HG03558 (cell line): ENCODE results near the gene AMY1C.
"Not testable (repeated sequence)": the region's sequence is repeated elsewhere in the genome, so short reads cannot be mapped to it uniquely, and the experiment has no call there.

Source experiments
- ATAC-seq: cut with Tn5 transposase; IDR thresholded peaks from one replicate; pipeline ENCODE4 v1.9.1; 2021; ENCODE audit warnings: moderate number of reproducible peaks; ENCODE audit not compliant: unreplicated experiment; ENCODE audit errors: extremely low read depth

The AMY1C gene

DNA sequence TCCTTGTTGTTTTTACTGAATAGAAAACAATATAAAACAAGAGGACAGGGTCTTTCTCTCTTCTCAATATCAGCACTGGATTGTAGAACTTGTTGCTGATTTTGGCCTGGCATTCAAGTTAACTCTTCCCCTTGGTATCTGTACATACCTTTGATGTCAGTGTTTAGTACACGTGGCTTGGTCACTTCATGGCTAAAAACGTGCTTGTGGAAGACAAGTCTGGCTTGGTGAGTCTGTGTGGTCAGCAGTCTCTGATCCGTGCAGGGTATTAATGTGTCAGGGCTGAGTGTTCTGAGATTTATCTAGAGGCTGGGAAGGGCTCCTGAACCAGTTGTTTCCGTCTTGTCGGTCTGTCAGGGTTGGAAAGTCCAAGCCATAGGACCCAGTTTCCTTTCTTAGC lies at the start of gene AMY1C:
AMY1C (plus strand) TSS at position 301 of the 400 bp plus-strand sequence. CDS start 572 bp downstream, outside the sequence.
- not testable (repeated sequence) for ATAC-seq

DNA sequence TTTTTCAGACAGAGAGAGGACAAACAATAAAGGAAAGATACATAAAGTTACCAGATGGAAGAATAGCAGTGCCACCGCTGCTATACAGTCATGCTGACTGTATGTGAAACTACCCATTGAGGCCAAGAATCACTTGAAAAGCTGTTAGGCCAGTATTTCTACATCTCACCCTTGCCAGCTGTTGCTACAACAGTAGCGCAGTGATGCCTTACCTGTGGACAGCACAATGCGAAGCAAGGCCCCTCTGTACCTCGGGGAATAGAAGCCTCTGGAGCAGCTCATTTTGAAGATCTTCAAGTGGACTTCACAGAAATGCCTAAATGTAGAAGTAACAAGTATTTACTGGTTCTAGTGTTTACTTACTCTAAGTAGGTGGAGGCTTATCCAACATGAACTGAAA lies 49.0 kb upstream of the AMY1C start:
- not testable (repeated sequence) for ATAC-seq

DNA sequence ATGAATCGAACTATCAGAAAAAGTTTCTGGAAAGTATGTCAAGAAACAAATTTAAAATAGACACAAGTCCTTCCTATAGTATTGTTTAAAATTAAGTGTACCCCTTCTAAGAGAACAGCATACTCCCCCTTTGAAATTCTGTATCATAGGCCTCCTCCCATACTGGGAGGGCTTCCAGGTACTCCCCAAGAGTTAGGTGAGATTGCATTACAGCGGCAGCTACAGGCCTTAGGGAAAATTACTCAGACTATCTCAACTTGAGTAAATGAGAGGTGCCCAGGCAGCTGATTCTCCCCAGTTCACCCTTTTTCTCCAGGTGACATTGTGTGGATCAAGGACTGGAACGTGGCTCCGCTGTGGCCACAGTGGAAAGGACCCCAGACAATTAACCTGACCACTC lies 48.4 kb upstream of the AMY1C start:
- ATAC-seq: not testable (repeated sequence)

DNA sequence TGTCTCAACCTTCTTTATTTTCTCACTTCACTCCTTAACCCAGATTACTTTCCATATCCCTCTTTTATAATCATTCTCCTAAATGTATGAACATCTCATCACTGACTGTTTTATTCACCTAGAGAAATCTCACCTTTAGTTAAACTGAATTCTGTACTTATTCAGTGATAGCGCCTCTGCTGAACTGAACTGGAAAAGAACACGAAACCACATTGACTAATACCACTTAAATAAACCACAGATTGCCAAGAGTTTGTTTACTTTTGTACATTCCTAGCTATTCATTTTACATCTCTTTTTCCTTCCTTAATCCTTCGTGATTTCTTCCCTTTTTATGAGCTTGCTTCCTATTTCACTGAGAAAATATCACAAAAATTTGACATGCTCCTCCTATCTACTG lies 42.0 kb upstream of the AMY1C start:
- not testable (repeated sequence) for ATAC-seq

DNA sequence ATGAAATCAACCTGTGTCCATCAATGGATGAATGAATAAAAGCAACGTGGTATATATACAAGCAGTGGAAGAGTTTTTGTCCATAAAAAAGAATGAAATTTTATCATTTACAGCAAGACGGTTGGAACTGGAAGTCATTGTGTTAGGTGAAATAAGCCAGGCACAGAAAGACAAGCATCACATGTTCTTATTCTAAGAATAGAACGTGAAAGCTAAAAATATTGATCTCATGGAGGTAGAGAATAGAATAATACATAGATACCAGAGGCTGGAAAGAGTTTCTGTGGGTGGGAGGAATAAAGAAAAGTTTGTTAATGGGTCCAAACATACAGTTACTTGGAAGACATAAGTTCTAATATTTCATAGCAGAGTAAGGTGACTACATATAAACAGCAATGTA lies 39.3 kb upstream of the AMY1C start:
- not testable (repeated sequence) for ATAC-seq

DNA sequence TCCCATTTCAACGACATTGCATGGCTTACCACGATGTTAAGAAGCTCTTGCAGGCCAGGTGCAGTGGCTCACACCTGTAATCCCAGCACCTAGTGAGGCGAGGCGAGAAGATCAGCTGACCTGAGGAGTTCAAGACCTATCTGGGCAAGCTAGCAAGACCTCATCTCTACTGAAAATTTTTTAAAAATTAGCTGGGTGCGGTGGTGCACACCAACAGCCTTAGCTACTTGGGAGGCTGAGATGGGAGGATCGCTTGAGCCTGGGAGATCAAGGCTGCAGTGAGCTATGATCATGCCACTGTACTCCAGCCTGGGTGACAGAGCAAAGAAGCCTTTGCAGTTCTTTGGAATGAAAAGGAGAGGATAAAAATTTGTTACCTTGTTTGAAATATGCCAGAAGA lies 32.3 kb upstream of the AMY1C start:
- not testable (repeated sequence) for ATAC-seq

DNA sequence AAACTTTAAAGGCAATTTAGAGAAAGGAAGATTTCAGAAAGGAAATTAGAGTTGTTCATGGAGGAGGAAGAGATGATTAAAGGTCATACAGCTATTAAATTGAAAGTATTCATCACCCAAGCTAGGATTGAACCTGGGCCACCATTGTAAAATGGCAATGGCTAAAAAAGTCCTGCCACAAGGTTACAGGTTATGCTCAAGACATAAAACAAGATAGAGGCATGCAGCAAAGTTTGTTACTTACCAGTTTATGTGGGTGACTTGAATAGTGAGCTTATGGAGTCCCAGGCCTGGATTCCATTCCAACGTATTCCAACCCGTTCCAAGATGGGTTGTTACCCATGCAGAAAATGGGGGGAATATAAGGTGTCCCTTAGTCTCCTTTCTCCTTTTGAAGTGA lies 28.2 kb upstream of the AMY1C start:
- ATAC-seq: not testable (repeated sequence)

- not testable (repeated sequence) for ATAC-seq
Observed at GRCh38 chr1:103735334-103735733, 14.4 kb upstream of the AMY1C start.

DNA sequence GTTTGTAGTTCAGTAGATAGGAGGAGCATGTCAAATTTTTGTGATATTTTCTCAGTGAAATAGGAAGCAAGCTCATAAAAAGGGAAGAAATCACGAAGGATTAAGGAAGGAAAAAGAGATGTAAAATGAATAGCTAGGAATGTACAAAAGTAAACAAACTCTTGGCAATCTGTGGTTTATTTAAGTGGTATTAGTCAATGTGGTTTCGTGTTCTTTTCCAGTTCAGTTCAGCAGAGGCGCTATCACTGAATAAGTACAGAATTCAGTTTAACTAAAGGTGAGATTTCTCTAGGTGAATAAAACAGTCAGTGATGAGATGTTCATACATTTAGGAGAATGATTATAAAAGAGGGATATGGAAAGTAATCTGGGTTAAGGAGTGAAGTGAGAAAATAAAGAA lies 11.7 kb upstream of the AMY1C start:
- ATAC-seq: not testable (repeated sequence)

DNA sequence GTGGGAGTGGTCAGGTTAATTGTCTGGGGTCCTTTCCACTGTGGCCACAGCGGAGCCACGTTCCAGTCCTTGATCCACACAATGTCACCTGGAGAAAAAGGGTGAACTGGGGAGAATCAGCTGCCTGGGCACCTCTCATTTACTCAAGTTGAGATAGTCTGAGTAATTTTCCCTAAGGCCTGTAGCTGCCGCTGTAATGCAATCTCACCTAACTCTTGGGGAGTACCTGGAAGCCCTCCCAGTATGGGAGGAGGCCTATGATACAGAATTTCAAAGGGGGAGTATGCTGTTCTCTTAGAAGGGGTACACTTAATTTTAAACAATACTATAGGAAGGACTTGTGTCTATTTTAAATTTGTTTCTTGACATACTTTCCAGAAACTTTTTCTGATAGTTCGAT lies 5.2 kb upstream of the AMY1C start:
- not testable (repeated sequence) for ATAC-seq

- not testable (repeated sequence) for ATAC-seq
Observed at GRCh38 chr1:103745040-103745439, 4.7 kb upstream of the AMY1C start.

- ATAC-seq: not testable (repeated sequence)
Observed at GRCh38 chr1:103748273-103748672, 1.4 kb upstream of the AMY1C start.

DNA sequence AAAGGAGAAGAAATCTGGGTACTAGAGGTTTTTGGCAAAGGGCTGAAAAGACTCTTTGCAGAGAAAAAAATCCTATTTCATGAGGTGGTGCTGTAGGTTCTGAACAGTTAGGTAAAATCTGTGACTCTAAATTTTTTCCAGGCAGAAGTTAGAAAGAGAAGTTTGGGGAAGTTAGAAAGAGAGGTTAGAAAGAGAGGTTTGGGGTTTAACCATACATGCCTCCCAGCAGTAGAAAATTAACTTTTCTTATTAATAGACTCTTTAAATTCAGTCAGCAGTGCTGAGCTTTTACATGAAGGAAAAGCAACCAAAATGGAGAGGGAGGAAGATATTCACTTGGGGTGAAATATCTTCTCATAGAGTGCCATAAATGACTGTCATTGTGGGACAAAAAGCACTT lies 12.2 kb downstream of the AMY1C start:
- ATAC-seq: no peak

DNA sequence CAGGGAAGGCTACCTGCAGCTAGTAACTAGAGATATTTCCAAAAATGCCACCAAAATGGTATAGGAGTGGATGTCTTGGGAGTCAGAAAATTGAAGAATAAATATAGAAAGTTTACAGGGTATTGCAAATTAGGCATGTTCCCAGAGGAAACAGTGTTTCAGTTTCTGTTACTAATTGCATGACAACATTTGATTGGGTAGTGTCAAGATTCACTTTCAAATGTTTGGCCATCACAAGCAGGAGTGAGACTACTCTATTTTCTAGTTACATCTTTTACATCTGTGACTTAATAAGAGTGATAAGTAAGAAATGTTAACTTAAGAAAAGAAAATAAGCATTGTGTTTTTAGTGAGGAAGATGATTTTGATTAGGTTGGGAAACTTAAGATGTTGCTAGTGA lies 30.2 kb downstream of the AMY1C start:
- ATAC-seq: no peak

GRCh38 chr1:103783944-103784377 lies 34.3 kb downstream of the AMY1C start:
- no peak for ATAC-seq

- no peak for ATAC-seq
Observed at GRCh38 chr1:103788377-103788776, 38.7 kb downstream of the AMY1C start.

GRCh38 chr1:103790172-103790571 lies 40.5 kb downstream of the AMY1C start:
- ATAC-seq: no peak
